ENCODE data around the gene TP63.

DNA sequence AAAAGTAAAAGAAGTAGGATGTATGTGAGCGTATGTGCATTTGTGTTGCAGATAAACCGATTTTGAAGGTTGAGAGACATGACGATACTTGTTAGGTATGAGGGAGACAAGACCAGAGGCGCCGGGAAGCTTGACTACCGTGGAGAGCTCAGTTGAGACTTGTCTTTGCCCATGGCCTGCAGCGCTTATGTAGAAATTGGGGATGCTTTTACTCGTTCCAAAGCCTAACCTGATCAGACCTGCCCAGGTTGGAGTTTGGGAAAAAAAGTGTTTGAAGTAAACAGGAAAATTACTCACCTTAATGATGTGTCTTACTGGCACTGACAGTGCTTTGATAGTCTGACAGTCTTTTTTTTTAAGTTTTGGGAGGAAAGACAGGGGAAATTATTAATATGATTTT lies 202.8 kb downstream of the TP63 start:
- TF ChIP-seq, protein P1, sequence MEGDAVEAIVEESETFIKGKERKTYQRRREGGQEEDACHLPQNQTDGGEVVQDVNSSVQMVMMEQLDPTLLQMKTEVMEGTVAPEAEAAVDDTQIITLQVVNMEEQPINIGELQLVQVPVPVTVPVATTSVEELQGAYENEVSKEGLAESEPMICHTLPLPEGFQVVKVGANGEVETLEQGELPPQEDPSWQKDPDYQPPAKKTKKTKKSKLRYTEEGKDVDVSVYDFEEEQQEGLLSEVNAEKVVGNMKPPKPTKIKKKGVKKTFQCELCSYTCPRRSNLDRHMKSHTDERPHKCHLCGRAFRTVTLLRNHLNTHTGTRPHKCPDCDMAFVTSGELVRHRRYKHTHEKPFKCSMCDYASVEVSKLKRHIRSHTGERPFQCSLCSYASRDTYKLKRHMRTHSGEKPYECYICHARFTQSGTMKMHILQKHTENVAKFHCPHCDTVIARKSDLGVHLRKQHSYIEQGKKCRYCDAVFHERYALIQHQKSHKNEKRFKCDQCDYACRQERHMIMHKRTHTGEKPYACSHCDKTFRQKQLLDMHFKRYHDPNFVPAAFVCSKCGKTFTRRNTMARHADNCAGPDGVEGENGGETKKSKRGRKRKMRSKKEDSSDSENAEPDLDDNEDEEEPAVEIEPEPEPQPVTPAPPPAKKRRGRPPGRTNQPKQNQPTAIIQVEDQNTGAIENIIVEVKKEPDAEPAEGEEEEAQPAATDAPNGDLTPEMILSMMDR (conservative IDR thresholded peaks at IDR 0.05) = no peak
- no peak for TF ChIP-seq ZFX (IDR thresholded peaks at IDR 0.05)

Measured in C4-2B (cell line).